ENCODE data around the gene CD300H.

DNA sequence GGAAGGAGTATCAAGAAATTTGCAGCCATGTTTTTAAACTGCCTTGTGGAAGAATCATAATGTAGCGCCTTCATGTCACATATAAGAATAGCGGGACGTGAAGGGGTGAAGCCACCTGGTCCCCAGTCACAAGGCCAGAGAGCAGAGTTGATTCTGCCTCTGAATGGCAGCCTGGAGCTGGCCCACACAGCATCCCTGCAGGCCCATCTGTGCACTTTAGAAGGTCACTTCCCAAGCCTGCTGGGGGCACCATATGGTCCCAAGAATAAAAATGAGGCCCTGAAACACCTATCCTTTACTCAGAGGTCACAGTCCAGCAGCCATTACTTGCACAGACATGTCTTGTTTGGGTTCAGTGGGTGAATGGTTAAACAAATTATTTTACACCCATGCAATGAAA lies 41.2 kb upstream of the CD300H start:
- TF ChIP-seq POLR2A (IDR thresholded peaks at IDR 0.05): no peak
- no peak for TF ChIP-seq CTCF (IDR thresholded peaks at IDR 0.05)
- no peak for TF ChIP-seq EP300 (IDR thresholded peaks at IDR 0.05)

Data from tibial nerve (tissue), 4 donors.